ENCODE data around the gene PSD4.

Gene PSD4

DNA sequence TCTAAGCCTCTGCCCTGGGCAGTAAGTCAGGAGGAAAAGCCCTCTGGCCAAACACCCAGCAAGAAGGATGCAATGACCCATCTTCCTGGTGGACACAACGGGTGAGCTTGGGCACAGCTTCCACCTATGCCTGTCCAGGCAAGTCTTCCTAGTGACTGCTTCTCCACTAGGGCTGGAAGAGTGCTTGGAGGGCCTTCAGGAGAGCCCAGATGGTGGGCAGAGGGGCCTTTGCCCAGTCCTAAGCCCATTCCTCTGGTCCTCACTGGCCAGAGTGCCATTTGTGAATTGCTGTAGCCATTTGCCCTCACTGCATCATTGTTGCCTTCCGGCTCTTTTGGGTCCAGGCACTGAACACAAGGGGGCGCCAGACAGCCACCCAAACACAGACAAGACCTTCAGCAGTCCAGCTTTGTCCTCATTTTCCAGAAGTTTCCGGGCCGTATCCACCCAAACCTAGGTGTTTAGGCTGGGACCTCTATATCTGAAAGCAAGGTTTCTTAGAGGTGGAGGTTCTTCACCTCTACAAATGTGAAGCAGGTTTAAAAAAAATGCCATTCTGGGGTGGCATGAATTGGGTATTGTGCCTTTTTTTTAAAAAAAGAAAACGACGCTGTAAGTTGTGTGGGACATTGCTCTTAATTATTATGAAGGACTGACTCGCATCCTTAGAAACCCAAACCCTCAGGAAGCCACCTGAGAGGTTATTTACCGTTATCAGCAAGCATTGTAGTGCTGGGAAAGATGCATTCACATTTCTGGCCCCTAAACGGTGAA lies 75.4 kb downstream of the PSD4 start:
- Histone ChIP-seq H3K4me3 (ENCODE audit: low read depth, low read length) (no peak overlapping the region), H3K9me3 (ENCODE audit: severe bottlenecking) (no peaks in the 10 kb centered on the region), H3K36me3 (no peaks in the 10 kb centered on the region), H3K27me3 (ENCODE audit: insufficient read depth, low read depth, severe bottlenecking) (no peaks in the 10 kb centered on the region), H3K27ac (no peak overlapping the region)
- peak; percentile 82 for DNase-seq
- peak; percentile 87 for TF ChIP-seq CTCF (IDR thresholded peaks at IDR 0.05; ENCODE audit: low read depth, low read length)

- Histone ChIP-seq H3K27me3 (ENCODE audit: insufficient read depth, low read depth, severe bottlenecking) (no peaks in the 10 kb centered on the region), H3K4me3 (ENCODE audit: low read depth, low read length) (no peak overlapping the region), H3K27ac (no peak overlapping the region), H3K36me3 (no peaks in the 10 kb centered on the region), H3K9me3 (ENCODE audit: severe bottlenecking) (no peaks in the 10 kb centered on the region)
- TF ChIP-seq CTCF (IDR thresholded peaks at IDR 0.05; ENCODE audit: low read depth, low read length) = no peak
- no peak for DNase-seq
Measured at GRCh38 chr2:113251118-113251517, 77.3 kb downstream of the PSD4 start.

DNA sequence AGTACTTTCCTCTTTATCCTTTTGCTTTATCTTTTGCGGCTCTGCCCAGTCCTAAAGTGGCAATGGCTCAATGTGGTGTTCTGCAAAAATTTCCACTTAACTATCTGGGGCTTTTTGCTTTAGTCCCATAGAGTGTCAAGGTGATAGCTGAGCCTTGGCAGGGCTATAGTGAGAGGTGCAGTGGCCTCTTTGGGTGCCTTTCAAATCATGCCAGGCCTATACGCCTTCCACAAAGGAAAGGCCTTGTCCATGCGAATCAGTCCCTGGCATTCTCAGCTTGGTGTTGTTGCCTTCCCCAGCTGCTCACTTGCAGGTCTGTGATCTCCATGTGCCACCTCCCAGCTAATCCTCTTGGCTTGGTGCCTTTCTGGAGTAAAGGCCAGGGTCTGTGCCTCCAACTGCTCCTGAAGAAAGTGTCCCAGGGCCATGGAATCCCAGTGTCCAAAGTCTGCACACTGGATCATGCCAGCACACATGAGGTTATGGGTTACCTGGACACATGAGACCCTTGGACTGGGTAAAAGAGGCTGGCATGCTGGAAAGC lies 78.3 kb downstream of the PSD4 start:
- no peak for DNase-seq
- TF ChIP-seq CTCF (IDR thresholded peaks at IDR 0.05; ENCODE audit: low read depth, low read length) = no peak

GRCh38 chr2:113253453-113253852 lies 79.7 kb downstream of the PSD4 start:
- DNase-seq = no peak
- H3K27ac ChIP-seq = no peak overlapping the region
- TF ChIP-seq CTCF (IDR thresholded peaks at IDR 0.05; ENCODE audit: low read depth, low read length) = no peak
- no peaks in the 10 kb centered on the region for H3K36me3 ChIP-seq
- no peak overlapping the region for H3K4me3 ChIP-seq (ENCODE audit: low read depth, low read length)
- no peaks in the 10 kb centered on the region for H3K27me3 ChIP-seq (ENCODE audit: insufficient read depth, low read depth, severe bottlenecking)
- H3K9me3 ChIP-seq (ENCODE audit: severe bottlenecking) = no peaks in the 10 kb centered on the region

More for the DNA sequence above, 78.3 kb downstream of the PSD4 start:
- Histone ChIP-seq H3K4me3 (ENCODE audit: low read depth, low read length) (no peak overlapping the region), H3K27me3 (ENCODE audit: insufficient read depth, low read depth, severe bottlenecking) (no peaks in the 10 kb centered on the region), H3K27ac (no peak overlapping the region), H3K36me3 (no peaks in the 10 kb centered on the region), H3K9me3 (ENCODE audit: severe bottlenecking) (no peaks in the 10 kb centered on the region)

- no peaks in the 10 kb centered on the region for H3K36me3 ChIP-seq
- no peaks in the 10 kb centered on the region for H3K9me3 ChIP-seq (ENCODE audit: severe bottlenecking)
- H3K27ac ChIP-seq = no peak overlapping the region
- H3K4me3 ChIP-seq (ENCODE audit: low read depth, low read length) = no peak overlapping the region
- no peak for DNase-seq
- H3K27me3 ChIP-seq (ENCODE audit: insufficient read depth, low read depth, severe bottlenecking) = no peaks in the 10 kb centered on the region
- no peak for TF ChIP-seq CTCF (IDR thresholded peaks at IDR 0.05; ENCODE audit: low read depth, low read length)
Measured at GRCh38 chr2:113255140-113256070, 81.6 kb downstream of the PSD4 start.
